ENCODE data around the gene BICC1.

- TF ChIP-seq CTCF (IDR thresholded peaks at IDR 0.05 in 8 of 11, conservative IDR thresholded peaks at IDR 0.05 in 3 of 11) (no peak), POLR2A (IDR thresholded peaks at IDR 0.05) (no peak), POLR2AphosphoS5 (IDR thresholded peaks at IDR 0.05) (no peak)
Measured at GRCh38 chr10:58661336-58661735, 148.7 kb downstream of the BICC1 start.

All from spleen (tissue), 7 donors.